Measurements from ENCODE around the gene OR52I1.

DNA sequence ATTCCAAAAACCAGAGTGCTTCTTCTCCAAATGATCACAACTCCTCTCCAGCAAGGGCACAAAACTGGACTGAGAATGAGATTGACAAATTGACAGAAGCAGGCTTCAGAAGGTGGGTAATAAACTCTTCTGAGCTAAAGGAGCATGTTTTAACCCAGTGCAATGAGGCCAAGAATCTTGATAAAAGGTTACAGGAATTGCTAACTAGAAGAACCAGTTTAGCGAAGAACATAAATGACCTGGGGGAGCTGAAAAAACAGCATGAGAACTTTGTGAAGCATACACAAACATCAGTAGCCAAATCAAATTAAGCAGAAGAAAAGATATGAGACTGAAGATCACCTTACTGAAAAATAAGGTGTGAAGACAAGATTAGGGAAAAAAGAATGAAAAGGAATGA is 33.4 kb upstream of the OR52I1 start:
- TF ChIP-seq, protein P1, sequence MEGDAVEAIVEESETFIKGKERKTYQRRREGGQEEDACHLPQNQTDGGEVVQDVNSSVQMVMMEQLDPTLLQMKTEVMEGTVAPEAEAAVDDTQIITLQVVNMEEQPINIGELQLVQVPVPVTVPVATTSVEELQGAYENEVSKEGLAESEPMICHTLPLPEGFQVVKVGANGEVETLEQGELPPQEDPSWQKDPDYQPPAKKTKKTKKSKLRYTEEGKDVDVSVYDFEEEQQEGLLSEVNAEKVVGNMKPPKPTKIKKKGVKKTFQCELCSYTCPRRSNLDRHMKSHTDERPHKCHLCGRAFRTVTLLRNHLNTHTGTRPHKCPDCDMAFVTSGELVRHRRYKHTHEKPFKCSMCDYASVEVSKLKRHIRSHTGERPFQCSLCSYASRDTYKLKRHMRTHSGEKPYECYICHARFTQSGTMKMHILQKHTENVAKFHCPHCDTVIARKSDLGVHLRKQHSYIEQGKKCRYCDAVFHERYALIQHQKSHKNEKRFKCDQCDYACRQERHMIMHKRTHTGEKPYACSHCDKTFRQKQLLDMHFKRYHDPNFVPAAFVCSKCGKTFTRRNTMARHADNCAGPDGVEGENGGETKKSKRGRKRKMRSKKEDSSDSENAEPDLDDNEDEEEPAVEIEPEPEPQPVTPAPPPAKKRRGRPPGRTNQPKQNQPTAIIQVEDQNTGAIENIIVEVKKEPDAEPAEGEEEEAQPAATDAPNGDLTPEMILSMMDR (IDR thresholded peaks at IDR 0.05), result no peak
- TF ChIP-seq POLR2A (IDR thresholded peaks at IDR 0.05), result no peak

Measured in Peyer's patch (tissue), 4 donors.